ENCODE data around the gene QRFP.

Gene QRFP

GRCh38 chr9:130933114-130934046 lies 36.8 kb upstream of the QRFP start:
- no peak for DNase-seq

- no peak for DNase-seq
These were observed 35.9 kb upstream of the QRFP start for GRCh38 chr9:130932255-130933079.

GRCh38 chr9:130931508-130932254 lies 35.1 kb upstream of the QRFP start:
- peak in 1 of 2 experiments; percentile 10 for DNase-seq

- DNase-seq: no peak
These were observed 34.3 kb upstream of the QRFP start for GRCh38 chr9:130930804-130931349.

- DNase-seq: no peak
These were observed 33.7 kb upstream of the QRFP start for GRCh38 chr9:130930132-130930803.

- DNase-seq: no peak
These were observed 33.0 kb upstream of the QRFP start for GRCh38 chr9:130929571-130930038.

GRCh38 chr9:130927995-130928900 lies 31.6 kb upstream of the QRFP start:
- DNase-seq: no peak

- no peak for DNase-seq
These were observed 30.7 kb upstream of the QRFP start for GRCh38 chr9:130927338-130927737.

- DNase-seq: no peak
These were observed 28.6 kb upstream of the QRFP start for GRCh38 chr9:130925050-130925678.

GRCh38 chr9:130924448-130924788 lies 27.8 kb upstream of the QRFP start:
- DNase-seq: no peak

GRCh38 chr9:130923611-130924447 lies 27.2 kb upstream of the QRFP start:
- DNase-seq: no peak

- no peak for DNase-seq
These were observed 26.4 kb upstream of the QRFP start for GRCh38 chr9:130922893-130923610.

- DNase-seq: no peak
These were observed 25.6 kb upstream of the QRFP start for GRCh38 chr9:130921989-130922892.

GRCh38 chr9:130921300-130921988 lies 24.8 kb upstream of the QRFP start:
- DNase-seq: no peak

GRCh38 chr9:130920762-130921299 lies 24.2 kb upstream of the QRFP start:
- DNase-seq: no peak

- no peak for DNase-seq
These were observed 23.6 kb upstream of the QRFP start for GRCh38 chr9:130920233-130920632.
